HG03457 (cell line): ENCODE measurements around the gene PIP5KL1.
A peak's percentile ranks its signal among the peaks of the same experiment; 100 is the strongest.

Experiments
- ATAC-seq: cut with Tn5 transposase; IDR thresholded peaks from one replicate; pipeline ENCODE4 v1.9.1; 2021; ENCODE audit warnings: moderate number of reproducible peaks; ENCODE audit not compliant: unreplicated experiment

Gene PIP5KL1

GRCh38 chr9:127934986-127935385 lies 4.4 kb upstream of the PIP5KL1 start:
- no peak for ATAC-seq

- no peak for ATAC-seq
Observed at GRCh38 chr9:127934248-127934647, 3.7 kb upstream of the PIP5KL1 start.

GRCh38 chr9:127931092-127931881 lies 710 bp upstream of the PIP5KL1 start:
- peak; percentile 27 for ATAC-seq

- ATAC-seq = no peak
Observed at GRCh38 chr9:127929625-127929979, 975 bp downstream of the PIP5KL1 start.

GRCh38 chr9:127928676-127929624 lies 1.6 kb downstream of the PIP5KL1 start:
- ATAC-seq = no peak

- no peak for ATAC-seq
Observed at GRCh38 chr9:127927988-127928675, 2.4 kb downstream of the PIP5KL1 start.

GRCh38 chr9:127927201-127927987 lies 3.2 kb downstream of the PIP5KL1 start:
- ATAC-seq = no peak

GRCh38 chr9:127926906-127927200 lies 3.7 kb downstream of the PIP5KL1 start:
- ATAC-seq = no peak

- no peak for ATAC-seq
Observed at GRCh38 chr9:127925959-127926905, 4.3 kb downstream of the PIP5KL1 start.

GRCh38 chr9:127924736-127925444 lies 5.7 kb downstream of the PIP5KL1 start:
- no peak for ATAC-seq

- no peak for ATAC-seq
Observed at GRCh38 chr9:127923771-127924170, 6.8 kb downstream of the PIP5KL1 start.

- ATAC-seq = no peak
Observed at GRCh38 chr9:127923046-127923445, 7.5 kb downstream of the PIP5KL1 start.

GRCh38 chr9:127921557-127922120 lies 8.9 kb downstream of the PIP5KL1 start:
- no peak for ATAC-seq

- ATAC-seq = no peak
Observed at GRCh38 chr9:127920794-127921193, 9.8 kb downstream of the PIP5KL1 start.

- ATAC-seq = no peak
Observed at GRCh38 chr9:127919253-127919815, 11.2 kb downstream of the PIP5KL1 start.

- ATAC-seq = no peak
Observed at GRCh38 chr9:127918183-127919107, 12.1 kb downstream of the PIP5KL1 start.

GRCh38 chr9:127917603-127918002 lies 13.0 kb downstream of the PIP5KL1 start:
- ATAC-seq = peak; percentile 13
